ENCODE results near the gene PLA2G7.

PLA2G7 gene

DNA sequence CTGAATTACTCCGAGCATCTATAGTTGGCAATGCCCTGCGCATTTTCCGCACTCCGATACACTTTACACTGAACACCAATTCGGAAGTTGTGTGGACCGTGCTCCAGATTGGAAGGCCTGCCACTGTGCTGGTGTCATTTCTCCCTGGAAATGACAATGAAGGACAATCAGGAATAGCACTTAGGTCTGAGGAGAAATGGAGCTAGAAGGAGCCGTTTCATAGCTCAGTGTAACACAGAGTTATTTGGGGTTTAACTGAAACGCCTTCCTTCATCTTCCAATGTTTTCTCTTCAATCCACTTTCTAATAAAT lies 501 bp upstream of the PLA2G7 start:
- Mint-ChIP-seq H3K4me3 (no peak overlapping the region), H3K36me3 (ENCODE audit: low read depth) (no peaks in the 10 kb centered on the region), H3K27ac (no peak overlapping the region), H3K9me3 (no peaks in the 10 kb centered on the region), H3K27me3 (peaks cover 59% of the 10 kb centered on the region), H3K4me1 (peaks cover 3% of the 10 kb centered on the region)
- ATAC-seq, result no peak
- no peak for DNase-seq

DNA sequence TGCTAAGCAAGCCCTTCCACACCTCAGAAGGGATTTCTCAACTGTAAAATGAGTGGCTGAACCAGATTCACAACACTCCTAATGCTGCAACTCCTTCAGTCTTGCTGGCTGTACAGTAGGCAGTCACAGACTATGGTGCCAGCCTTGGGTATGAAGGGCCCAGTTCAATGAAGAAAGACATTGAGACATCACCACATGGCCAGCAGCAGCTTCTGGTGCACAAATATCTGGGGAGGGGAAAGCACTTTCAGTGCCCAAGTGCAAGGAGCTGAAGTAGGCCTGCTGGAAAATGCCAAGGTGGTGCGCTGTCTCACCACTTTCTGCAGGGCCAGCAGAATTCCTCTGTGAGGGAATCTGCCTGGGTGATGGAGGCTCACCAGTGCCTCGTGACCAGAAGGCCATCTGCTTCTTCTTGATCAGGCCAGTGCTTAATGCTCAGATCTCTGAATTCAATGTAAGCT lies 1.8 kb downstream of the PLA2G7 start:
- H3K4me3 Mint-ChIP-seq, result no peak overlapping the region
- no peaks in the 10 kb centered on the region for H3K9me3 Mint-ChIP-seq
- no peak for ATAC-seq
- H3K27me3 Mint-ChIP-seq, result peaks cover 60% of the 10 kb centered on the region
- H3K27ac Mint-ChIP-seq, result no peak overlapping the region
- no peak for DNase-seq
- H3K4me1 Mint-ChIP-seq, result peaks cover 3% of the 10 kb centered on the region
- H3K36me3 Mint-ChIP-seq (ENCODE audit: low read depth), result no peaks in the 10 kb centered on the region

DNA sequence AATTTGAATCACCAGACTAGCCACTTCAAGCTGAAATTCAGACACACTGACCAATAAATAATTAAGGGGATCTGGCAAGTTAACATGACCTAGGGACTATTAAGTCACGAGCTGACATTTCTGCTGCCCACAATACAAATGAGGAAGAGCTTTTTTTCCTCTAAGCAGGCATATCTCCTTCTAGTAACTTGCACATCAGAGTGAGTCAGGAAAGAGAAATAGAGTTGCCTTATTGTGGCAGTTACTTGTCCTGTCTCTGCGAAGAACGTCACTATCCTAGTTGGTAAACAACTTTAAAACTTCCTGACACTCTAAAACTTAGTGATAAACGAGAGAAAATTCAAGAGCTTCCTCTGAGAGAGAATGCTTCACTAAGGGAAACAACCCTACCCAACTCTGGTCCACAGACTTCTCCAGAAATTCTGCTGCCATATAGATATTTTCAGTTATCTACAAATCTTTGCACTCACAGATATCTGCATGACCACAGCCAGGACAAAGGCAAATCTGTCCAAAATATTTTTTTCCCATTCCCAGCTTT lies 4.2 kb downstream of the PLA2G7 start:
- no peak for DNase-seq
- Mint-ChIP-seq H3K27ac (no peak overlapping the region), H3K27me3 (peaks cover 47% of the 10 kb centered on the region), H3K4me1 (peaks cover 3% of the 10 kb centered on the region), H3K9me3 (no peaks in the 10 kb centered on the region), H3K36me3 (ENCODE audit: low read depth) (no peaks in the 10 kb centered on the region), H3K4me3 (no peak overlapping the region)
- no peak for ATAC-seq

- peaks cover 41% of the 10 kb centered on the region for H3K27me3 Mint-ChIP-seq
- no peaks in the 10 kb centered on the region for H3K9me3 Mint-ChIP-seq
- no peak overlapping the region for H3K4me3 Mint-ChIP-seq
- DNase-seq, result no peak
- H3K4me1 Mint-ChIP-seq, result peaks cover 3% of the 10 kb centered on the region
- no peak overlapping the region for H3K27ac Mint-ChIP-seq
- ATAC-seq, result no peak
- H3K36me3 Mint-ChIP-seq (ENCODE audit: low read depth), result no peaks in the 10 kb centered on the region
Measured at GRCh38 chr6:46729787-46730326, 5.3 kb downstream of the PLA2G7 start.

- Mint-ChIP-seq H3K4me3 (no peak overlapping the region), H3K4me1 (no peaks in the 10 kb centered on the region), H3K36me3 (ENCODE audit: low read depth) (peaks cover 1% of the 10 kb centered on the region), H3K9me3 (no peaks in the 10 kb centered on the region), H3K27me3 (peaks cover 25% of the 10 kb centered on the region), H3K27ac (no peak overlapping the region)
- DNase-seq, result no peak
- no peak for ATAC-seq
Measured at GRCh38 chr6:46720401-46720800, 14.8 kb downstream of the PLA2G7 start.

DNA sequence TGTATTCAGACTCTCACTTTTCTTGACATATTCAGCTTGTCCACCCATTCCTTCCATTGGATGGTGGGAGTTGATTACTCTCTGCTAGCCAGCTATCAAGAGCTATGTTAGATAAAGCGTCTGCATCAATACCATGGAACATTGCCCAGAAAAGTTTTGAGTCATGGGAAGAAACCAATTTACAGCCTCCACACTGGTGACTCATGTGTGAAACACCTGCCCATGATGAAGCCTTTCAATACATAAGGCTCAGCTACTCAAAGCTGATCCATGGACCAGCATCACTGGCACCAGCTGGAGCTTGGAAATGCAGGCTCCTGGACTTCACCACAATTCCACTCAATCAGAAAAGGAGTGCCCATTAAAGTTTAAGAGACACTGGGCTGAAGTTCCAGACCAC lies 16.1 kb downstream of the PLA2G7 start:
- no peaks in the 10 kb centered on the region for H3K4me1 Mint-ChIP-seq
- H3K27me3 Mint-ChIP-seq, result peaks cover 25% of the 10 kb centered on the region
- no peak overlapping the region for H3K27ac Mint-ChIP-seq
- H3K36me3 Mint-ChIP-seq (ENCODE audit: low read depth), result peaks cover 1% of the 10 kb centered on the region
- ATAC-seq (no peak), DNase-seq (no peak)
- no peak overlapping the region for H3K4me3 Mint-ChIP-seq
- H3K9me3 Mint-ChIP-seq, result no peaks in the 10 kb centered on the region

GRCh38 chr6:46715141-46715540 lies 20.0 kb downstream of the PLA2G7 start:
- H3K4me3 Mint-ChIP-seq, result no peak overlapping the region
- peaks cover 24% of the 10 kb centered on the region for H3K27me3 Mint-ChIP-seq
- ATAC-seq, result no peak
- no peaks in the 10 kb centered on the region for H3K4me1 Mint-ChIP-seq
- no peaks in the 10 kb centered on the region for H3K9me3 Mint-ChIP-seq
- peaks cover 1% of the 10 kb centered on the region for H3K36me3 Mint-ChIP-seq (ENCODE audit: low read depth)
- no peak overlapping the region for H3K27ac Mint-ChIP-seq
- no peak for DNase-seq

DNA sequence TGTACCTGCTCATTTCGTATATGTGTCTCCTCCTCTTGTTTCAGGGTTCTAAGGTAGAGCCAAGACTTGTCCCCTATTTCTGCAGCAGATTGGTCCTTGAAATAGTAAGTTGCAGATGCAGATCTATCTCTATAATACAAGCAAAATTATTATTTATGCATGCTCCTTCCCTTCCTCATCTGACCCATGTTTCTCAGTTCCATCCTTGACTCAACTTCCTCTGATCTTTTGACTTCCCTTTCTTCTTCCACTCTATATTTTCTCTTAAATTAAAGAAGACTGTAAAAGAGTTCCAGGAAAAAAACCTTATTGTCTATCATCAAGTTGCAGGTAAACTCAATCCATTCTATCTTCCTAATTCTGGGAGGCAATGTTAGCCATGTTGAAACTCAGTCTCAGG lies 23.7 kb downstream of the PLA2G7 start:
- Mint-ChIP-seq H3K27me3 (peaks cover 12% of the 10 kb centered on the region), H3K9me3 (no peaks in the 10 kb centered on the region), H3K36me3 (ENCODE audit: low read depth) (no peaks in the 10 kb centered on the region), H3K4me1 (no peaks in the 10 kb centered on the region), H3K27ac (no peak overlapping the region), H3K4me3 (no peak overlapping the region)
- DNase-seq, result no peak
- no peak for ATAC-seq

GRCh38 chr6:46706464-46706863 lies 28.7 kb downstream of the PLA2G7 start:
- H3K9me3 Mint-ChIP-seq, result no peaks in the 10 kb centered on the region
- no peaks in the 10 kb centered on the region for H3K36me3 Mint-ChIP-seq (ENCODE audit: low read depth)
- H3K27ac Mint-ChIP-seq, result no peak overlapping the region
- H3K4me1 Mint-ChIP-seq, result no peaks in the 10 kb centered on the region
- peaks cover 26% of the 10 kb centered on the region for H3K27me3 Mint-ChIP-seq
- no peak overlapping the region for H3K4me3 Mint-ChIP-seq
- no peak for DNase-seq
- no peak for ATAC-seq

GRCh38 chr6:46704562-46704961 lies 30.6 kb downstream of the PLA2G7 start:
- DNase-seq, result no peak
- Mint-ChIP-seq H3K4me1 (no peaks in the 10 kb centered on the region), H3K4me3 (no peak overlapping the region), H3K27ac (no peak overlapping the region), H3K9me3 (no peaks in the 10 kb centered on the region), H3K36me3 (ENCODE audit: low read depth) (no peaks in the 10 kb centered on the region), H3K27me3 (peaks cover 25% of the 10 kb centered on the region)
- ATAC-seq, result no peak

GRCh38 chr6:46699970-46700369 lies 35.2 kb downstream of the PLA2G7 start:
- Mint-ChIP-seq H3K4me1 (no peaks in the 10 kb centered on the region), H3K36me3 (ENCODE audit: low read depth) (no peaks in the 10 kb centered on the region), H3K27me3 (peaks cover 22% of the 10 kb centered on the region), H3K4me3 (no peak overlapping the region), H3K9me3 (no peaks in the 10 kb centered on the region), H3K27ac (no peak overlapping the region)
- ATAC-seq (no peak), DNase-seq (no peak)

GRCh38 chr6:46690911-46691451 lies 44.2 kb downstream of the PLA2G7 start:
- H3K4me1 Mint-ChIP-seq, result no peaks in the 10 kb centered on the region
- H3K4me3 Mint-ChIP-seq, result no peak overlapping the region

DNA sequence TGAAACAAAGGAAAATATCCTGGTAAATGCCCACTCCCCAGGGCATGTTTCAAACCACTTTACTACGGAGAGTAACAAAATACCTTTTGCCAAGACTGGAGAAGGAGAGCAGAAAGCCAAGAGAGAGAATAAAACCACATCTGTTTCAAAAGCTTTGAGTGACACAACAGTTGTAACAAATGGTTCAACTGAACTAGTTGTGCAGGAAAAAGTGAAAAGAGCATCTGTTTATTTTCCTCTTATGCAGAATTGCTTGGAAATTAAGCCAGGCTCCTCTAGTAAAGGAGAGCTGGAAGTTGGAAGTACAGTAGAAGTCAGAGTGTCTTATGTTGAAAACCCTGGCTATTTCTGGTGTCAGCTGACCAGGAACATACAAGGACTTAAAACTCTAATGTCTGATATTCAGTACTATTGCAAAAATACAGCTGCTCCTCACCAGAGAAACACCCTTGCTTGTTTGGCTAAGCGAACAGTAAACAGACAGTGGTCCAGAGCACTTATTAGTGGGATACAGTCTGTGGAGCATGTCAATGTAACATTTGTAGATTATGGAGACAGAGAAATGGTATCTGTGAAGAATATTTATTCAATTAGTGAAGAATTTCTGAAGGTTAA lies 44.9 kb downstream of the PLA2G7 start:
- no peaks in the 10 kb centered on the region for H3K4me1 Mint-ChIP-seq
- ATAC-seq (no peak), DNase-seq (no peak)
- no peak overlapping the region for H3K27ac Mint-ChIP-seq
- H3K27me3 Mint-ChIP-seq, result no peaks in the 10 kb centered on the region
- no peak overlapping the region for H3K4me3 Mint-ChIP-seq
- H3K36me3 Mint-ChIP-seq (ENCODE audit: low read depth), result no peaks in the 10 kb centered on the region
- no peaks in the 10 kb centered on the region for H3K9me3 Mint-ChIP-seq

More at GRCh38 chr6:46690911-46691451, 44.2 kb downstream of the PLA2G7 start:
- Mint-ChIP-seq H3K9me3 (no peaks in the 10 kb centered on the region), H3K27ac (no peak overlapping the region), H3K36me3 (ENCODE audit: low read depth) (no peaks in the 10 kb centered on the region), H3K27me3 (peaks cover 2% of the 10 kb centered on the region)
- DNase-seq (no peak), ATAC-seq (no peak)

DNA sequence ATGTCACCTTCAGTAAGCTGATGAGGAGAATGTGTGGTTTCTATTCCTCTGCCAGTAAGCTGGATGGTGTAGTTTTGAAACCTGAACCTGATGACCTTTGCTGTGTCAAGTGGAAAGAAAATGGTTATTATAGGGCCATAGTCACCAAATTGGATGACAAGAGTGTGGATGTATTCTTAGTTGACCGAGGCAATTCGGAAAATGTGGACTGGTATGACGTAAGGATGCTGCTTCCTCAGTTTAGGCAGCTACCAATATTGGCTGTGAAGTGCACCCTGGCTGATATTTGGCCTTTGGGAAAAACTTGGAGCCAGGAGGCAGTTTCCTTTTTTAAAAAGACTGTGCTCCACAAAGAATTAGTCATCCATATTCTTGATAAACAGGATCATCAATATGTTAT lies 45.5 kb downstream of the PLA2G7 start:
- Mint-ChIP-seq H3K27ac (no peak overlapping the region), H3K4me1 (no peaks in the 10 kb centered on the region), H3K9me3 (no peaks in the 10 kb centered on the region), H3K36me3 (ENCODE audit: low read depth) (no peaks in the 10 kb centered on the region), H3K27me3 (no peaks in the 10 kb centered on the region), H3K4me3 (no peak overlapping the region)
- no peak for DNase-seq
- ATAC-seq, result no peak

- ATAC-seq (no peak), DNase-seq (no peak)
- no peaks in the 10 kb centered on the region for H3K4me1 Mint-ChIP-seq
- no peaks in the 10 kb centered on the region for H3K27me3 Mint-ChIP-seq
- H3K27ac Mint-ChIP-seq, result no peak overlapping the region
- H3K4me3 Mint-ChIP-seq, result no peak overlapping the region
- H3K36me3 Mint-ChIP-seq (ENCODE audit: low read depth), result no peaks in the 10 kb centered on the region
- no peaks in the 10 kb centered on the region for H3K9me3 Mint-ChIP-seq
Measured at GRCh38 chr6:46688966-46689335, 46.2 kb downstream of the PLA2G7 start.

Data from activated naive CD8-positive, alpha-beta T cell treated with anti-CD3 and anti-CD28 coated beads, Interleukin-2, amount 50 U/mL, for 24 hours (primary cell).